HL-60/S4 (cell line): ENCODE data around the gene ZC3H10.
"Not testable (repeated sequence)": the region's sequence is repeated elsewhere in the genome, so short reads cannot be mapped to it uniquely, and the experiment has no call there.

Experiments
- in situ Hi-C: fragments of 300-500 bp; cut with MboI; formaldehyde crosslinking; loops from 2 replicates; pipeline ENCODE4 v1.14.3; 2022; ENCODE audit warnings: low sequenced_read_pairs

The ZC3H10 gene

GRCh38 chr12:56117778-56118687, at the start of gene ZC3H10:
ZC3H10 (plus strand) TSS chr12:56118266; CDS start chr12:56120563, 2,297 bp downstream.
- in situ Hi-C loops: no loop called here

- in situ Hi-C loops: no loop called here
These were observed 46.4 kb upstream of the ZC3H10 start for GRCh38 chr12:56071648-56072047.

GRCh38 chr12:56074396-56074795, 43.7 kb upstream of the ZC3H10 start:
- in situ Hi-C loops: no loop called here

GRCh38 chr12:56077966-56078365, 40.1 kb upstream of the ZC3H10 start:
- in situ Hi-C loops: not testable (repeated sequence)

GRCh38 chr12:56078427-56078826, 39.6 kb upstream of the ZC3H10 start:
- in situ Hi-C loops: no loop called here

GRCh38 chr12:56078931-56079722, 38.9 kb upstream of the ZC3H10 start:
- in situ Hi-C loops: no loop called here

GRCh38 chr12:56079723-56080555, 38.1 kb upstream of the ZC3H10 start, which contains the start of gene ERBB3:
ERBB3 (plus strand) TSS chr12:56080165; CDS start chr12:56080301, 136 bp downstream.
- in situ Hi-C loops: no loop called here

GRCh38 chr12:56080556-56081138, 37.4 kb upstream of the ZC3H10 start:
- in situ Hi-C loops: no loop called here

- in situ Hi-C loops: no loop called here
These were observed 36.4 kb upstream of the ZC3H10 start for GRCh38 chr12:56081393-56082347.

GRCh38 chr12:56082382-56082781, 35.7 kb upstream of the ZC3H10 start:
- in situ Hi-C loops: no loop called here

- in situ Hi-C loops: no loop called here
These were observed 35.1 kb upstream of the ZC3H10 start for GRCh38 chr12:56082967-56083366.

GRCh38 chr12:56084958-56085543, 33.0 kb upstream of the ZC3H10 start:
- in situ Hi-C loops: no loop called here

- in situ Hi-C loops: no loop called here
These were observed 32.0 kb upstream of the ZC3H10 start for GRCh38 chr12:56086096-56086495.

GRCh38 chr12:56086608-56087007, 31.5 kb upstream of the ZC3H10 start:
- in situ Hi-C loops: no loop called here

GRCh38 chr12:56087220-56087619, 30.8 kb upstream of the ZC3H10 start:
- in situ Hi-C loops: no loop called here

- in situ Hi-C loops: no loop called here
These were observed 20.3 kb upstream of the ZC3H10 start for GRCh38 chr12:56097738-56098137.

- in situ Hi-C loops: no loop called here
These were observed 19.5 kb upstream of the ZC3H10 start for GRCh38 chr12:56098592-56098991.

- in situ Hi-C loops: no loop called here
These were observed 18.3 kb upstream of the ZC3H10 start for GRCh38 chr12:56099787-56100186.

GRCh38 chr12:56101045-56101444, 17.0 kb upstream of the ZC3H10 start:
- in situ Hi-C loops: no loop called here
